ENCODE data around the gene DYNC1I1. TPM values are rescaled to one million over a fixed set of nuclear protein-coding genes. Genes with fewer than 3 reads are reported as not detected.

DYNC1I1 gene
- total RNA-seq, 2 experiments from 2014 or later, result 0.08 TPM; not detected in 1

- no peak for DNase-seq
- no peaks in the 10 kb centered on the region for H3K36me3 ChIP-seq (ENCODE audit: insufficient read depth, low read length)
- no peak for ATAC-seq (ENCODE audit: poor library complexity)
- no peaks in the 10 kb centered on the region for H3K9me3 ChIP-seq (ENCODE audit: control insufficient read depth in 1 of 2, insufficient read depth in 1 of 2, low read length in 2 of 2)
- Mint-ChIP-seq H3K4me1 (ENCODE audit: low read depth) (no peaks in the 10 kb centered on the region), H3K27me3 (peaks cover 55% of the 10 kb centered on the region), H3K4me3 (no peak overlapping the region), H3K9me3 (no peaks in the 10 kb centered on the region), H3K36me3 (ENCODE audit: low read depth) (no peaks in the 10 kb centered on the region), H3K27ac (no peak overlapping the region)
- no peak for TF ChIP-seq CTCF (IDR thresholded peaks at IDR 0.05)
- peaks cover 0 to 4% of the 10 kb centered on the region in 2 experiments for H3K27me3 ChIP-seq (ENCODE audit: control insufficient read depth in 1 of 2, insufficient read depth in 2 of 2, low read length in 2 of 2)
- CTCF ChIA-PET, result no interaction called here
- H3K4me3 ChIP-seq (ENCODE audit: low read length), result no peak overlapping the region
- no peaks in the 10 kb centered on the region for H3K4me1 ChIP-seq (ENCODE audit: insufficient read depth, low read length)
- intact Hi-C loops (cut with DNase I, micrococcal nuclease), result no loop called here
- H3K27ac ChIP-seq (ENCODE audit: low read depth in 1 of 2, low read length in 2 of 2), result no peak overlapping the region
- POLR2A ChIA-PET, result no interaction called here
These were observed 244.4 kb downstream of the DYNC1I1 start for GRCh38 chr7:96016735-96017134.

GRCh38 chr7:96017877-96018276 is 245.5 kb downstream of the DYNC1I1 start:
- H3K4me3 Mint-ChIP-seq, result no peak overlapping the region
- H3K9me3 ChIP-seq (ENCODE audit: control insufficient read depth in 1 of 2, insufficient read depth in 1 of 2, low read length in 2 of 2), result no peaks in the 10 kb centered on the region
- no peak for ATAC-seq (ENCODE audit: poor library complexity)
- H3K27me3 Mint-ChIP-seq, result peaks cover 48% of the 10 kb centered on the region
- intact Hi-C loops (cut with DNase I, micrococcal nuclease), result no loop called here
- H3K27ac ChIP-seq (ENCODE audit: low read depth in 1 of 2, low read length in 2 of 2), result no peak overlapping the region
- peaks cover 0 to 4% of the 10 kb centered on the region in 2 experiments for H3K27me3 ChIP-seq (ENCODE audit: control insufficient read depth in 1 of 2, insufficient read depth in 2 of 2, low read length in 2 of 2)
- peak in 1 of 14 experiments; percentile 3 for DNase-seq
- H3K36me3 Mint-ChIP-seq (ENCODE audit: low read depth), result no peaks in the 10 kb centered on the region
- no peaks in the 10 kb centered on the region for H3K4me1 Mint-ChIP-seq (ENCODE audit: low read depth)
- ChIA-PET POLR2A (no interaction called here), CTCF (no interaction called here)
- H3K27ac Mint-ChIP-seq, result no peak overlapping the region
- H3K36me3 ChIP-seq (ENCODE audit: insufficient read depth, low read length), result no peaks in the 10 kb centered on the region
- H3K4me1 ChIP-seq (ENCODE audit: insufficient read depth, low read length), result no peaks in the 10 kb centered on the region
- no peaks in the 10 kb centered on the region for H3K9me3 Mint-ChIP-seq
- no peak overlapping the region for H3K4me3 ChIP-seq (ENCODE audit: low read length)
- no peak for TF ChIP-seq CTCF (IDR thresholded peaks at IDR 0.05)

GRCh38 chr7:96021568-96021967 is 249.2 kb downstream of the DYNC1I1 start:
- Mint-ChIP-seq H3K27ac (no peak overlapping the region), H3K4me3 (no peak overlapping the region), H3K4me1 (ENCODE audit: low read depth) (no peaks in the 10 kb centered on the region), H3K36me3 (ENCODE audit: low read depth) (no peaks in the 10 kb centered on the region), H3K9me3 (no peaks in the 10 kb centered on the region), H3K27me3 (peaks cover 32% of the 10 kb centered on the region)
- ChIA-PET CTCF (no interaction called here), POLR2A (no interaction called here)
- no peaks in the 10 kb centered on the region for H3K4me1 ChIP-seq (ENCODE audit: insufficient read depth, low read length)
- no peaks in the 10 kb centered on the region for H3K27me3 ChIP-seq (ENCODE audit: control insufficient read depth in 1 of 2, insufficient read depth in 2 of 2, low read length in 2 of 2)
- intact Hi-C loops (cut with DNase I, micrococcal nuclease), result no loop called here
- no peak for TF ChIP-seq CTCF (IDR thresholded peaks at IDR 0.05)
- H3K27ac ChIP-seq (ENCODE audit: low read depth in 1 of 2, low read length in 2 of 2), result no peak overlapping the region
- H3K4me3 ChIP-seq (ENCODE audit: low read length), result no peak overlapping the region
- peaks cover 0 to 3% of the 10 kb centered on the region in 2 experiments for H3K9me3 ChIP-seq (ENCODE audit: control insufficient read depth in 1 of 2, insufficient read depth in 1 of 2, low read length in 2 of 2)
- DNase-seq (no peak), ATAC-seq (ENCODE audit: poor library complexity) (no peak)
- H3K36me3 ChIP-seq (ENCODE audit: insufficient read depth, low read length), result no peaks in the 10 kb centered on the region
